ENCODE measurements around the gene ZNF138. TPM values are rescaled to one million over a fixed set of nuclear protein-coding genes. Genes with fewer than 3 reads are reported as not detected.

The ZNF138 gene
- polyA plus RNA-seq, 1 donor (not counting 4 experiments of a cell fraction or from before 2014, with no cell fraction given): 6.3 TPM

DNA sequence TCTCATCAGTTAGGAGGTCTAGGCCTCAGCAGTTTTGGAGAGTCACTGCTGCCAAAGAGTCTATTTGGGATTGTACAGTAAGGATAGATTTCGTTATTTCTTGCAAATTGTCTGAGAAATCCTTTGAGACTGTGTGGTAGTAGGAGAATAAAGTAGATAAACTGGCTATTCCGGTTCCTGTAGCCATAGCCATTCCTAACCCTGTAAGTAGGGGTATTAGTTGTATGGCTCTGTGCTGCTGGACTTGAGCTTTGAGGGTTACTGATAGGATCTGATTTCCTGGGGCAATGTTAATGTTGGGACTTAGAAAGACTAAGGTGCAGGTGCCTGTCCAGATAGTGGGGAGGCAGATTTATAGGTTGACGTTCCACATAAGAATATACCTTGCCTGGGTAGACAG is 36.1 kb upstream of the ZNF138 start:
- H3K36me3 ChIP-seq (ENCODE audit: control insufficient read depth in 2 of 2, extremely low read depth in 1 of 2, insufficient read depth in 2 of 2, low read length in 2 of 2): no peaks in the 10 kb centered on the region
- H3K4me3 ChIP-seq (ENCODE audit: control insufficient read depth in 2 of 3, extremely low read depth in 1 of 3, insufficient read depth in 2 of 3, low read depth in 1 of 3, low read length in 3 of 3): no peak overlapping the region
- no peak overlapping the region for H2AFZ ChIP-seq (ENCODE audit: control insufficient read depth, low read length)
- H3K79me2 ChIP-seq (ENCODE audit: control insufficient read depth, insufficient read depth, low read length): no peaks in the 10 kb centered on the region
- no peaks in the 10 kb centered on the region for H4K20me1 ChIP-seq (ENCODE audit: control insufficient read depth, extremely low read depth, insufficient read depth, low read length)
- H3K27ac ChIP-seq (ENCODE audit: control insufficient read depth, insufficient read depth, low read length): no peak overlapping the region
- no peak overlapping the region for H3K4me2 ChIP-seq (ENCODE audit: control insufficient read depth, extremely low read depth, insufficient read depth, low read depth, low read length)
- DNase-seq (ENCODE audit: low read depth, low spot score) (no peak), FAIRE-seq (no peak)
- dilution Hi-C loops (cut with MboI; ENCODE audit: extremely low pct_ligation_motif_present, low sequenced_read_pairs): no loop called here
- no peaks in the 10 kb centered on the region for H3K4me1 ChIP-seq (ENCODE audit: control insufficient read depth, extremely low read depth, insufficient read depth, low read length)
- no peaks in the 10 kb centered on the region for H3K27me3 ChIP-seq (ENCODE audit: control insufficient read depth, extremely low read depth, insufficient read depth, low read length)
- no peak for TF ChIP-seq EZH2 (IDR thresholded peaks at IDR 0.05; ENCODE audit: low read length)
- TF ChIP-seq, protein P1, sequence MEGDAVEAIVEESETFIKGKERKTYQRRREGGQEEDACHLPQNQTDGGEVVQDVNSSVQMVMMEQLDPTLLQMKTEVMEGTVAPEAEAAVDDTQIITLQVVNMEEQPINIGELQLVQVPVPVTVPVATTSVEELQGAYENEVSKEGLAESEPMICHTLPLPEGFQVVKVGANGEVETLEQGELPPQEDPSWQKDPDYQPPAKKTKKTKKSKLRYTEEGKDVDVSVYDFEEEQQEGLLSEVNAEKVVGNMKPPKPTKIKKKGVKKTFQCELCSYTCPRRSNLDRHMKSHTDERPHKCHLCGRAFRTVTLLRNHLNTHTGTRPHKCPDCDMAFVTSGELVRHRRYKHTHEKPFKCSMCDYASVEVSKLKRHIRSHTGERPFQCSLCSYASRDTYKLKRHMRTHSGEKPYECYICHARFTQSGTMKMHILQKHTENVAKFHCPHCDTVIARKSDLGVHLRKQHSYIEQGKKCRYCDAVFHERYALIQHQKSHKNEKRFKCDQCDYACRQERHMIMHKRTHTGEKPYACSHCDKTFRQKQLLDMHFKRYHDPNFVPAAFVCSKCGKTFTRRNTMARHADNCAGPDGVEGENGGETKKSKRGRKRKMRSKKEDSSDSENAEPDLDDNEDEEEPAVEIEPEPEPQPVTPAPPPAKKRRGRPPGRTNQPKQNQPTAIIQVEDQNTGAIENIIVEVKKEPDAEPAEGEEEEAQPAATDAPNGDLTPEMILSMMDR (optimal IDR thresholded peaks at IDR 0.05 in 1 of 3, IDR thresholded peaks at IDR 0.05 in 1 of 3, conservative IDR thresholded peaks at IDR 0.05 in 1 of 3; ENCODE audit: extremely low read depth in 1 of 3, insufficient read depth in 2 of 3, low read length in 3 of 3): no peak
- no peaks in the 10 kb centered on the region for H3K9me1 ChIP-seq (ENCODE audit: control insufficient read depth, extremely low read depth, insufficient read depth, low read length)
- no peaks in the 10 kb centered on the region for H3K9me3 ChIP-seq (ENCODE audit: control insufficient read depth, low read depth, low read length)
- no peak overlapping the region for H3K9ac ChIP-seq (ENCODE audit: control insufficient read depth, extremely low read depth, insufficient read depth, low read length)

- no peak overlapping the region for H3K4me2 ChIP-seq (ENCODE audit: control insufficient read depth, extremely low read depth, insufficient read depth, low read depth, low read length)
- FAIRE-seq: no peak
- dilution Hi-C loops (cut with MboI; ENCODE audit: extremely low pct_ligation_motif_present, low sequenced_read_pairs): no loop called here
- no peaks in the 10 kb centered on the region for H3K4me1 ChIP-seq (ENCODE audit: control insufficient read depth, extremely low read depth, insufficient read depth, low read length)
- H3K27ac ChIP-seq (ENCODE audit: control insufficient read depth, insufficient read depth, low read length): no peak overlapping the region
- H3K9ac ChIP-seq (ENCODE audit: control insufficient read depth, extremely low read depth, insufficient read depth, low read length): no peak overlapping the region
- no peaks in the 10 kb centered on the region for H4K20me1 ChIP-seq (ENCODE audit: control insufficient read depth, extremely low read depth, insufficient read depth, low read length)
- no peaks in the 10 kb centered on the region for H3K9me3 ChIP-seq (ENCODE audit: control insufficient read depth, low read depth, low read length)
- no peak for TF ChIP-seq EZH2 (IDR thresholded peaks at IDR 0.05; ENCODE audit: low read length)
- TF ChIP-seq, protein P1 (optimal IDR thresholded peaks at IDR 0.05 in 1 of 3, IDR thresholded peaks at IDR 0.05 in 1 of 3, conservative IDR thresholded peaks at IDR 0.05 in 1 of 3; ENCODE audit: extremely low read depth in 1 of 3, insufficient read depth in 2 of 3, low read length in 3 of 3): no peak
- H3K4me3 ChIP-seq (ENCODE audit: control insufficient read depth in 2 of 3, extremely low read depth in 1 of 3, insufficient read depth in 2 of 3, low read depth in 1 of 3, low read length in 3 of 3): no peak overlapping the region
- no peaks in the 10 kb centered on the region for H3K36me3 ChIP-seq (ENCODE audit: control insufficient read depth in 2 of 2, extremely low read depth in 1 of 2, insufficient read depth in 2 of 2, low read length in 2 of 2)
- DNase-seq (ENCODE audit: low read depth, low spot score): no peak
- no peaks in the 10 kb centered on the region for H3K9me1 ChIP-seq (ENCODE audit: control insufficient read depth, extremely low read depth, insufficient read depth, low read length)
- no peak overlapping the region for H2AFZ ChIP-seq (ENCODE audit: control insufficient read depth, low read length)
- no peaks in the 10 kb centered on the region for H3K79me2 ChIP-seq (ENCODE audit: control insufficient read depth, insufficient read depth, low read length)
- no peaks in the 10 kb centered on the region for H3K27me3 ChIP-seq (ENCODE audit: control insufficient read depth, extremely low read depth, insufficient read depth, low read length)
These were observed 25.4 kb upstream of the ZNF138 start for GRCh38 chr7:64768824-64769223.

Measured in keratinocyte (primary cell).